RWPE1 (cell line): ENCODE data around the gene ASCC1.

Source experiments
- CTCF ChIA-PET: fragments of 350-600 bp; sonication (Branson Sonifier 250); formaldehyde crosslinking; extraction: SDS; loops from one replicate; lab custom pipeline; 2021; lab: Yijun Ruan, JAX
- POLR2A ChIA-PET: fragments of 400-600 bp; formaldehyde crosslinking; extraction: SDS; loops from one replicate; lab custom pipeline; 2020; ENCODE audit warnings: antibody characterized with exemption; ENCODE audit not compliant: low non-redundant PET; lab: Yijun Ruan, JAX
- DNase-seq: peaks from one replicate; pipeline ENCODE4 v3.0.0; 2012; ENCODE audit warnings: low spot score
- H3K27ac ChIP-seq: fragments of 450-650 bp; 2 replicates; pipeline ENCODE4 v1.5.1; 2017
- TF ChIP-seq, protein P1 (sequence below): fragments of 450-650 bp; conservative IDR thresholded peaks from 2 replicates; pipeline ENCODE4 v1.5.1; 2017; ENCODE audit warnings: low read depth, mild to moderate bottlenecking

The ASCC1 gene

DNA sequence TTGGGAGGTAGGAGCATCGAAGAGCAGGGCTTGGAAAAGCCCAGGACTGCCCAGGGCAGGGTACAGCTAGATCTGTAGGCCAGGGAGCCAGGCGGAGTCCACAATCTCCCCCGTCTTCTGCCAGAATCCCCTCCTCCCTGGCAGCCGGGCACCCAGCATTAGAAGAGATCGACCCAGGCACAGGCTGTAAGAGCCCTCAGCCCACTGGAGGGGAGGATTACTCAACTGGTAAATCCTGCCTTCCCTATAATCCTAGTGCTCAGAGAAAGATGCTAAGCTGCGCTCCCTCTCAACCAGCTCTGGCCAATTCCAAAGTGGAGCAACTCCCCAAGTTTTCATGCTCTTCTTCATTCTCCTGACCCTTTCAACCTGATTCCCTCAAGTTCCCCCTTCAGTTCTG is 130.9 kb downstream of the ASCC1 start:
- H3K27ac ChIP-seq: no peak overlapping the region
- TF ChIP-seq, protein P1, sequence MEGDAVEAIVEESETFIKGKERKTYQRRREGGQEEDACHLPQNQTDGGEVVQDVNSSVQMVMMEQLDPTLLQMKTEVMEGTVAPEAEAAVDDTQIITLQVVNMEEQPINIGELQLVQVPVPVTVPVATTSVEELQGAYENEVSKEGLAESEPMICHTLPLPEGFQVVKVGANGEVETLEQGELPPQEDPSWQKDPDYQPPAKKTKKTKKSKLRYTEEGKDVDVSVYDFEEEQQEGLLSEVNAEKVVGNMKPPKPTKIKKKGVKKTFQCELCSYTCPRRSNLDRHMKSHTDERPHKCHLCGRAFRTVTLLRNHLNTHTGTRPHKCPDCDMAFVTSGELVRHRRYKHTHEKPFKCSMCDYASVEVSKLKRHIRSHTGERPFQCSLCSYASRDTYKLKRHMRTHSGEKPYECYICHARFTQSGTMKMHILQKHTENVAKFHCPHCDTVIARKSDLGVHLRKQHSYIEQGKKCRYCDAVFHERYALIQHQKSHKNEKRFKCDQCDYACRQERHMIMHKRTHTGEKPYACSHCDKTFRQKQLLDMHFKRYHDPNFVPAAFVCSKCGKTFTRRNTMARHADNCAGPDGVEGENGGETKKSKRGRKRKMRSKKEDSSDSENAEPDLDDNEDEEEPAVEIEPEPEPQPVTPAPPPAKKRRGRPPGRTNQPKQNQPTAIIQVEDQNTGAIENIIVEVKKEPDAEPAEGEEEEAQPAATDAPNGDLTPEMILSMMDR: no peak
- CTCF ChIA-PET: no interaction called here
- POLR2A ChIA-PET: no interaction called here
- DNase-seq: no peak

DNA sequence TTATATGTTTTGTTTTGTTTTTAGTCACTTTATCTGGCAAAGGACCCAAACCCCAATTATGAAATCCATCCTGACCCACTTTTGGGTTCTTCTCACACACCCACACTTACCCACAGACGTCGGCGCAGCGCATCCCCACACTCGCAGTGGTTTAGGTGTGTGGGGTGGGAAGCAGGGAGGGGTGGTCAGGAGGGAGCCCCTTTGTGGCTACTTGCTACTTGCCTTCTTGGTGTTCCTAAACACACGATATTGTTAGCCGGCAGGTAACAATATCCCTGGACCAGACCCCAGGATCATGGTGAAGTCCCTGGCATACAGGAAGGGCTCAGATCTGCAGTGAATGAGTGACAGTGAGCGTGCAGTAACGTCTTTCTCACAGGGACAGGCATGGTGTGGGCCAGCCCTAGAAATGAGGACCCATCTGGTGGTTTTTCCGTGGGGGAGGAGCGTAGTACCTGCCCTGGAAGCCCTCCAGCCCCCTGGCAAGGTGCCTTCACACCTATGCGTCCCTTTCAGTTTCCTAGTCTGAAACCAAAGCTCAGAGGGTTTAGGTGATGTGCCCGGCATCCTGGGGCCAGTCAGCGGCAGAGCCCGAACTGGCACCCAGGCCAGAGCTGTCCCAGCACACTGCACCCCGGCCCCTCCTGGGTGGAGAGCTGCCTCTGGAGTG is 132.2 kb downstream of the ASCC1 start:
- POLR2A ChIA-PET: no interaction called here
- DNase-seq: no peak
- CTCF ChIA-PET: interaction anchor here (0.5 to 0.6 kb wide), 3 partner anchors 10 to 256 kb away, joined by 3 to 7 read pairs (median 3); no protein-coding TSS in a partner anchor

DNA sequence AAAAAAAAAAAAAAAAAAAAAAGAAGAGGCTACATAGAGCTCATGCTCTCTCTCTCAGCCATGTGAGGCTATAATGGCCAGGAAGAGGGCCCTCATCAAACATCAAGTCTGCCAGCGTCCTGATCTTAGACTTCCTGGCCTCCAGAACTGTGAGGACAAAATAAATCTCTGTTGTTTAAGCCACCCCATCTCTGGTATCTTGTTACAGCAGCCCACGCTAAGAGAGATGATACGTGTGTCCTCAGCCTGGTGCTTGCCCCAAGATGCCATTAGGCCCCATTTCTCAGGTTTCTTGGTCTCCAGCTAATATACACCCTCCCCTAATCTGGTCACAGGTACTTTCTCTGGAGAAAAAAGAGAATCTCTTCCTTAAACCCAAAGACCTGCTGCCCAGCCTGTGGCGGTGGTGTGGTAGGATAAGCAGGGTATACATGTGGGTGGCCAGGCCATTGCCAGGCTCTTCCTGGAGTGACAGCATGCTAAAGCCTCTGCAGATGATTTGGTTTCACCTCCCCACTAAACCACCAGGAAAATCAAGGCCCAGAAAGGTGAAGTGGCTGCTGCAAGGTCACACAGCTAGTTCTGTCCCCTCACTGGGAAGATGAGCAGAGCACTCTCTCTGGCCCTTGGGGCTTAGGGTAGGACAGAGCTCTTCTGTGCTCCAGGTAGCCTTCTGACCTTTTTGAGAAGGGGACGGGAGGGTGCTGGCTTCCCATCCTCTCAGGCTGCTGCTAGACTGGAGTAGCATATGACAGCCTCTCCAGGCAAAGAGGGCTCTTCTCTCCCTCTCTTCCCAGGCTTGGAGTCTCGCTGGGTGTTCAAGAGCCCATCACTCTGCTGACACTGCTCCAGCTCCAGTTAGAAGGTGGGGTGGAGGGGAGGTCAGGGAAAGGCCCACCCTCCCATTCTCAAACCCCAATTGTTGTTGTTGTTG is 133.0 kb downstream of the ASCC1 start:
- no peak for DNase-seq
- TF ChIP-seq, protein P1: no peak
- CTCF ChIA-PET: no interaction called here
- POLR2A ChIA-PET: interaction anchor here (0.6 kb wide), 1 partner anchor 7 kb away, joined by 12 read pairs; no protein-coding TSS in a partner anchor
- H3K27ac ChIP-seq: no peak overlapping the region

More for the DNA sequence above, 132.2 kb downstream of the ASCC1 start:
- no peak overlapping the region for H3K27ac ChIP-seq
- TF ChIP-seq, protein P1: no peak

DNA sequence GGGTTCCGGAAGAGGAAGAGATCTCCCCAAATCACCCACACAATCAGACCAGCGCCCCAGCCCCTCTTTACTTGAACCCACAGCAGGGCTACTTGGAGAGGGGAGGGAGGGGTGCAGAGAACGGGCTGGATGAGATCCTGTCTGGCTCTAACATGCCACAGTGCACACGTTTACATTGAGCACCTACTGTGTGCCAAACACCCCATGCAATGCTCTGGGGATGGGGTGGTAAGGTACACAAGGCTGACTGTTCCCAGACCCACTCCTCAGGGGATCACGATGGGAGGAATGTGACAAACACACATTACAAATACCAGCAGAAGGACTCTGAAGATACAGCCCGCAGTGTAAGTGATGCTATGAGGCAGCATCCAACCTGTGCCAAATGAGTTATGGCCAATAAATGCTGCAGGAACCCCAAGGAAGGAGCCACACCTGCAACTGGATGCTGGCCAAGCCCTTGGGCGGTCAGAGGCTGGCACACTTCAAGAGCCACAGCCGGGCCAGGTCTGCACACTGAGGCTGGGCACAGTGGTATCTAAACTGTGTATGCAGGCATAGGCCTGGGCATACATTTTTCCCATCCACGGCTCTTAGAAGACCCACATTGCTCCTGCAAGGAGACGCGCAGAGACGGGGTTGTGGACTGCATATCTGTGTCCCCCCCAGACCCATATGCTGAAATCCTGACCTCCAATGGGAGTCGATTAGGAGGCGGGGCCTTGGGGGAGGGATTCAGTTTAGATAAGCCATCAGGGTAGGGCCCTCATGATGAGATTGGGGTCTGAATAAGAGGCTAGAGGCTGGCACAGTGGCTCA is 134.1 kb downstream of the ASCC1 start:
- POLR2A ChIA-PET: interaction anchor here (0.6 kb wide), 1 partner anchor 9 kb away, joined by 12 read pairs; no protein-coding TSS in a partner anchor
- peak; percentile 87 for DNase-seq
- no peak overlapping the region for H3K27ac ChIP-seq
- TF ChIP-seq, protein P1: no peak
- CTCF ChIA-PET: interaction anchor here (0.6 kb wide), 1 partner anchor 370 kb away, joined by 3 read pairs; no protein-coding TSS in a partner anchor

DNA sequence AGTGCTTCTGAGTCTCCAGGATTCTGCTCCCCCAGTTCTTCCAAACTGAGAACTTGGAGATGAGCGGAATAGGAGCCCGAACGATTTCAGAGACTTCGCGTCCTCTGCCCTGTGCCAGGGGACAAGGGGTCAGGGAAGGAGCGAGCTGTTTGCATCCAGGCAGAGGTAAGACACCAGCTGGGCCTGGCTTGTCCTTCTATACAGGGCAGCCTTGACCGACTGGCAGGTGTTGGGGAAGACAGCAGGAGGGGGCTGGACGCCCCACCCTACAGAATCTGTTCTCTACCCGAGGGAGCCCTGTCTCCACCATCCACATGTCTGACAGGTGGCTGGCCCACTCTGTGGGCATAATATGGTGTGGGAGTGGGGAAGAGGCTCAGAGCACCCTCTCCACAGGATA is 134.9 kb downstream of the ASCC1 start:
- CTCF ChIA-PET: no interaction called here
- no peak for DNase-seq
- no peak overlapping the region for H3K27ac ChIP-seq
- POLR2A ChIA-PET: interaction anchor here (0.5 kb wide), 1 partner anchor 13 kb away, joined by 4 read pairs; no protein-coding TSS in a partner anchor
- TF ChIP-seq, protein P1: no peak
